GM12878 (cell line): Measurements from ENCODE around the gene CCDC57. TPM values are rescaled to one million over a fixed set of nuclear protein-coding genes. Genes with fewer than 3 reads are reported as not detected.
A peak's percentile ranks its signal among the peaks of the same experiment; 100 is the strongest.

Experiments
- ATAC-seq: fragments of 200-7000 bp; cut with Tn5 transposase; 3 replicates; pipeline ENCODE4 v1.9.1; 2020; ENCODE audit warnings: mild to moderate bottlenecking, moderate library complexity
- BruUV-seq: library from RNA; stranded (reverse); fragments of 400-500 nt; replicated peaks from 2 replicates; lab custom pipeline; 2021; lab: Mats Ljungman, UMichigan
- CTCF ChIA-PET: fragments of 300-600 bp; sonication (Branson Sonifier 250); formaldehyde crosslinking; extraction: SDS; loops from one replicate; lab custom pipeline; 2021; ENCODE audit warnings: inconsistent platforms; lab: Yijun Ruan, JAX
- POLR2A ChIA-PET: fragments of 350-600 bp; formaldehyde crosslinking; extraction: SDS; loops from one replicate; lab custom pipeline; 2021; ENCODE audit warnings: inconsistent platforms; lab: Charles Lee
- RAD21 ChIA-PET: fragments of 300-600 bp; sonication (Branson Sonifier 250); formaldehyde crosslinking; loops from one replicate; lab custom pipeline; 2023; ENCODE audit warnings: antibody characterized with exemption; ENCODE audit not compliant: unreplicated experiment; lab: Charles Lee
- SMC1A ChIA-PET: fragments of 300-600 bp; sonication (Branson Sonifier 250); formaldehyde crosslinking; loops from one replicate; lab custom pipeline; 2023; ENCODE audit not compliant: unreplicated experiment, uncharacterized antibody; lab: Charles Lee
- DNase-seq: peaks from one replicate; pipeline ENCODE4 v3.0.0-alpha.2; 2011; ENCODE audit warnings: low read depth, low spot score
- FAIRE-seq: peaks from 3 replicates; lab custom pipeline; 2011; peaks lifted over from hg19 to GRCh38; lab: Jason Lieb, UNC
- H2AFZ ChIP-seq: 2 replicates; pipeline ENCODE4 v1.6.0; 2011; ENCODE audit warnings: low read depth, low read length, control low read depth; ENCODE audit not compliant: control insufficient read depth
- H3K27ac ChIP-seq: 2 replicates; pipeline ENCODE4 v1.5.1; 2011; ENCODE audit warnings: control low read depth; ENCODE audit not compliant: control insufficient read depth, insufficient read depth
- H3K27me3 ChIP-seq, 2 experiments: replicated peaks in 1 of 2; 2 replicates each; pipeline versions ENCODE4 v1.6.0 to v1.6.1; 2011; ENCODE audit warnings: low read length in 1 of 2; ENCODE audit not compliant: control insufficient read depth in 2 of 2, insufficient read depth in 2 of 2
- H3K36me3 ChIP-seq, 2 experiments: 2 replicates each; pipeline ENCODE4 v1.5.1; 2011; ENCODE audit warnings: low read length in 1 of 2; ENCODE audit not compliant: control insufficient read depth in 2 of 2, insufficient read depth in 2 of 2
- H3K4me1 ChIP-seq: 2 replicates; pipeline ENCODE4 v1.6.1; 2011; ENCODE audit warnings: mild to moderate bottlenecking, low read length, moderate library complexity, mixed read lengths; ENCODE audit not compliant: control insufficient read depth, insufficient read depth
- H3K4me2 ChIP-seq: 2 replicates; pipeline ENCODE4 v1.6.0; 2011; ENCODE audit warnings: control low read depth; ENCODE audit not compliant: control insufficient read depth, insufficient read depth
- H3K4me3 ChIP-seq: fragments of 200-600 bp; sonication (generic); 2 replicates; pipeline ENCODE4 v1.5.1; 2016
- H3K79me2 ChIP-seq: 2 replicates; pipeline ENCODE4 v1.6.0; 2011; ENCODE audit warnings: low read length; ENCODE audit not compliant: control insufficient read depth, insufficient read depth
- H3K9ac ChIP-seq: 2 replicates; pipeline ENCODE4 v1.8.0; 2011; ENCODE audit warnings: low read length, control low read depth, mixed read lengths; ENCODE audit not compliant: control insufficient read depth, insufficient read depth
- H3K9me3 ChIP-seq: replicated peaks from 3 replicates; pipeline ENCODE4 v1.5.1; 2011; ENCODE audit warnings: mild to moderate bottlenecking, low read length; ENCODE audit not compliant: control insufficient read depth, insufficient read depth
- H4K20me1 ChIP-seq: 2 replicates; pipeline ENCODE4 v1.6.0; 2011; ENCODE audit not compliant: control insufficient read depth, insufficient read depth
- CEBPZ ChIP-seq: fragments of 150-350 bp; IDR thresholded peaks from 2 replicates; pipeline ENCODE4 v1.6.1; 2016; ENCODE audit warnings: low read depth, low read length
- HDAC6 ChIP-seq: fragments of 200-600 bp; sonication (generic); IDR thresholded peaks from one replicate; pipeline ENCODE4 v1.8.0; 2017; ENCODE audit warnings: antibody characterized with exemption; ENCODE audit not compliant: unreplicated experiment
- LARP7 ChIP-seq: fragments of 450-650 bp; IDR thresholded peaks from 2 replicates; pipeline ENCODE4 v1.6.1; 2017; ENCODE audit warnings: mild to moderate bottlenecking
- POLR2A ChIP-seq: IDR thresholded peaks from 2 replicates; pipeline ENCODE4 v1.6.1; 2011; ENCODE audit warnings: low read depth, mild to moderate bottlenecking, low read length
- POLR2AphosphoS2 ChIP-seq: IDR thresholded peaks from 2 replicates; pipeline ENCODE4 v1.6.1; 2011; ENCODE audit warnings: low read depth, mild to moderate bottlenecking, low read length, improper control_type of control experiment, moderate library complexity
- POLR2AphosphoS5 ChIP-seq: IDR thresholded peaks from 2 replicates; pipeline ENCODE4 v1.6.1; 2011; ENCODE audit warnings: mild to moderate bottlenecking, low read length, inconsistent platforms
- ZNF207 ChIP-seq: fragments of 450-650 bp; IDR thresholded peaks from 2 replicates; pipeline ENCODE4 v1.6.1; 2014; ENCODE audit warnings: antibody characterized with exemption, mild to moderate bottlenecking, borderline replicate concordance
- WGBS: methylation state at CpG from one replicate; pipeline ENCODE4 v1.1.6; 2016; ENCODE audit warnings: low lambda C conversion rate; ENCODE audit not compliant: insufficient replicate concordance, insufficient coverage; ENCODE audit errors: missing lambda C conversion rate; 5-methylcytosine and 5-hydroxymethylcytosine counted together
- in situ Hi-C: fragments of 300-500 bp; cut with MboI; formaldehyde crosslinking; loops from 9 replicates; pipeline ENCODE4 v1.14.3; 2018; ENCODE audit warnings: mixed read lengths
- intact Hi-C: fragments of 100-400 bp; cut with micrococcal nuclease; formaldehyde crosslinking; loops from one replicate; pipeline ENCODE4 v1.14.2; 2022; ENCODE audit not compliant: unreplicated experiment
- polyA plus RNA-seq, 11 experiments: library from polyadenylated mRNA; depleted of rRNA in 4 of 11; unstranded in 6 of 11; stranded (reverse) in 5 of 11; fragments of >200 nt; fragmentation: Nextera tagmentation in 4 of 11; fragmentation: Illumina TruSeq in 1 of 11; extraction: Ambion mirVana in 4 of 11; extraction: Trizol in 1 of 11; gene quantifications; 1 replicate in 1 of 11; 2 replicates in 10 of 11; pipeline versions ENCODE4 v1.2.1 to v1.2.3, GENCODE V29; 2011 to 2016; ENCODE audit warnings: inconsistent platforms in 2 of 11, missing spikeins in 2 of 11, low read depth in 1 of 11
- total RNA-seq, 4 experiments: library from RNA; depleted of rRNA in 3 of 4; stranded (reverse); fragments of >200 nt in 3 of 4; fragmentation: Illumina TruSeq in 1 of 4; extraction: Trizol in 1 of 4; gene quantifications; 2 replicates each; pipeline versions ENCODE4 v1.2.1 to v1.2.3, GENCODE V29; 2013 to 2021
- TF ChIP-seq, protein P1 (sequence below): IDR thresholded peaks from 2 replicates; pipeline ENCODE4 v1.6.1; 2012; ENCODE audit warnings: low read length, inconsistent platforms

Gene CCDC57
- total and polyA plus RNA-seq, 10 of the 15 experiments (the other 5 are each of a cell fraction or from before 2014, with no cell fraction given) = 5.4 to 123 (median 45.8) TPM

GRCh38 chr17:82243648-82244412, 31.2 kb upstream of the CCDC57 start (continued):
- TF ChIP-seq CEBPZ = no peak

DNA sequence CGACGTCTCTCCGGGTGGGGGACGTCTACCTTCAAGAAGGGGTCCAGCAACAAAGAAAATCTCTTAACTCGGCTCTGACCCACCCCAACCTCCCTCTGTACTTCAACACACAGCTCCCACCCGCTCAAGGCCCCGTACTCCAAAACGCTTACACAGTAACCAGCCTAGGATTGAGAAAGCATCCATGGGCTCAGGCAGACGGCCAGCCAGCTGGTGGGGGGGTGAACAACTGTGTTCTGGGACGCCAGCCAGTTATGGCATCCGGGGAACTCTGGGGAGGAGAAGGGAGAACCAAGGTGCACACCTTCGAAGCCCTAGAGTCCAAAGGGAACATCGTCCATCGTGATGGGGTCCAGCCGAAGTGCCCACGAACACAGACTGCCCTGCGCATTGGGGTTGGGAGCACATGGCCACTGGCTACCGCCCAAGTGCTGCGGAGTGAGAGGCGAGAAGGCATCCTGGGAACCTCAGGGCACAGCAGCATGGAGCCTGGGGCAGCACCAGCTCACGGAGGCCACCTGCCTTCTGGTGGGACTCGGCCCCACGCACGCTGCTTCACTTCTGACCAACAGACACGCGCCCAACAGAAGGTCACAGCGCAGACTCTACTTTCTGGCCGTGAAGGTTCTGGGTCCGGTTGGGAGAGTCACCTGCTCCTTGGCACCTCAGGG, 30.5 kb upstream of the CCDC57 start:
- SMC1A ChIA-PET = interaction anchor here (1.1 to 2.6 kb wide), 6 partner anchors 35 to 78 kb away, joined by 3 to 12 read pairs (median 4); no protein-coding TSS in a partner anchor
- Histone ChIP-seq H3K4me1 (peaks cover 19% of the 10 kb centered on the region), H3K36me3 (peaks cover 33 to 56% of the 10 kb centered on the region in 2 experiments), H3K9me3 (no peaks in the 10 kb centered on the region), H4K20me1 (peaks cover 7% of the 10 kb centered on the region), H3K4me3 (no peak overlapping the region), H3K9ac (no peak overlapping the region), H3K4me2 (no peak overlapping the region), H2AFZ (no peak overlapping the region), H3K79me2 (no peaks in the 10 kb centered on the region; the same call in 1 of the 2 replicates), H3K27ac (no peak overlapping the region), H3K27me3 (no peaks in the 10 kb centered on the region)
- DNase-seq (no peak), ATAC-seq (no peak), FAIRE-seq (no peak)
- RAD21 ChIA-PET = interaction anchor here (1.5 to 2.6 kb wide), 4 partner anchors 37 to 78 kb away, joined by 3 to 18 read pairs (median 10); no protein-coding TSS in a partner anchor
- in situ Hi-C loops = no loop called here
- WGBS = 92% methylated on average over 28 of the region's 29 CpGs
- BruUV-seq = no TSS peak
- intact Hi-C loops = no loop called here
- POLR2A ChIA-PET = interaction anchor here (0.7 to 1.7 kb wide), 4 partner anchors 11 to 59 kb away, joined by 3 to 7 read pairs (median 4); no protein-coding TSS in a partner anchor
- TF ChIP-seq POLR2AphosphoS5 (peak; percentile 69; the same call in 1 of the 2 replicates), ZNF207 (no peak), HDAC6 (peak; percentile 17), POLR2AphosphoS2 (peak; percentile 89), POLR2A (peak; percentile 63), LARP7 (peak; percentile 31; the same call in 1 of the 2 replicates)
- TF ChIP-seq, protein P1, sequence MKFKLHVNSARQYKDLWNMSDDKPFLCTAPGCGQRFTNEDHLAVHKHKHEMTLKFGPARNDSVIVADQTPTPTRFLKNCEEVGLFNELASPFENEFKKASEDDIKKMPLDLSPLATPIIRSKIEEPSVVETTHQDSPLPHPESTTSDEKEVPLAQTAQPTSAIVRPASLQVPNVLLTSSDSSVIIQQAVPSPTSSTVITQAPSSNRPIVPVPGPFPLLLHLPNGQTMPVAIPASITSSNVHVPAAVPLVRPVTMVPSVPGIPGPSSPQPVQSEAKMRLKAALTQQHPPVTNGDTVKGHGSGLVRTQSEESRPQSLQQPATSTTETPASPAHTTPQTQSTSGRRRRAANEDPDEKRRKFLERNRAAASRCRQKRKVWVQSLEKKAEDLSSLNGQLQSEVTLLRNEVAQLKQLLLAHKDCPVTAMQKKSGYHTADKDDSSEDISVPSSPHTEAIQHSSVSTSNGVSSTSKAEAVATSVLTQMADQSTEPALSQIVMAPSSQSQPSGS = no peak
- CTCF ChIA-PET = interaction anchor here (0.6 to 3.0 kb wide), 4 partner anchors 37 to 78 kb away, joined by 3 to 19 read pairs (median 12); no protein-coding TSS in a partner anchor
